Middle frontal gyrus (tissue), 1 donor: ENCODE measurements around the gene NT5C2.

Experiments used
- DNase-seq: peaks from one replicate; pipeline ENCODE4 v3.0.0-alpha.2; 2015; ENCODE audit warnings: low spot score; ENCODE audit errors: extremely low spot score

NT5C2 gene

GRCh38 chr10:103125323-103126267 is 67.5 kb downstream of the NT5C2 start:
- DNase-seq, result no peak

- DNase-seq, result no peak
Observed at GRCh38 chr10:103124420-103125096, 68.5 kb downstream of the NT5C2 start.

- DNase-seq, result no peak
Observed at GRCh38 chr10:103123282-103124024, 69.6 kb downstream of the NT5C2 start.

GRCh38 chr10:103120977-103121735 is 71.9 kb downstream of the NT5C2 start:
- no peak for DNase-seq

GRCh38 chr10:103120546-103120945 is 72.5 kb downstream of the NT5C2 start:
- no peak for DNase-seq

GRCh38 chr10:103117247-103117646 is 75.8 kb downstream of the NT5C2 start:
- no peak for DNase-seq

- DNase-seq, result no peak
Observed at GRCh38 chr10:103114876-103115275, 78.2 kb downstream of the NT5C2 start.

- no peak for DNase-seq
Observed at GRCh38 chr10:103111918-103112877, 80.9 kb downstream of the NT5C2 start.

GRCh38 chr10:103111031-103111917 is 81.8 kb downstream of the NT5C2 start:
- no peak for DNase-seq

GRCh38 chr10:103110407-103110806 is 82.7 kb downstream of the NT5C2 start:
- no peak for DNase-seq

GRCh38 chr10:103109821-103110220 is 83.3 kb downstream of the NT5C2 start:
- no peak for DNase-seq

- DNase-seq, result no peak
Observed at GRCh38 chr10:103106539-103106938, 86.5 kb downstream of the NT5C2 start.

GRCh38 chr10:103105462-103105861 is 87.6 kb downstream of the NT5C2 start:
- DNase-seq, result no peak

- DNase-seq, result no peak
Observed at GRCh38 chr10:103104721-103105120, 88.4 kb downstream of the NT5C2 start.

GRCh38 chr10:103103989-103104388 is 89.1 kb downstream of the NT5C2 start:
- DNase-seq, result no peak

GRCh38 chr10:103102195-103102594 is 90.9 kb downstream of the NT5C2 start:
- no peak for DNase-seq

GRCh38 chr10:103100620-103101019 is 92.5 kb downstream of the NT5C2 start:
- DNase-seq, result no peak

- no peak for DNase-seq
Observed at GRCh38 chr10:103098240-103098639, 94.8 kb downstream of the NT5C2 start.

- DNase-seq, result no peak
Observed at GRCh38 chr10:103096130-103096529, 96.9 kb downstream of the NT5C2 start.
